ENCODE data around the gene BCL7A.

BCL7A gene

GRCh38 chr12:122057007-122057735, 35.5 kb downstream of the BCL7A start:
- DNase-seq = no peak

- DNase-seq = no peak
These were observed 36.1 kb downstream of the BCL7A start for GRCh38 chr12:122057769-122058168.

- DNase-seq = no peak
These were observed 37.0 kb downstream of the BCL7A start for GRCh38 chr12:122058549-122059149.

GRCh38 chr12:122059203-122059960, 37.7 kb downstream of the BCL7A start:
- DNase-seq = no peak

GRCh38 chr12:122060081-122060501, 38.4 kb downstream of the BCL7A start:
- DNase-seq = no peak

- no peak for DNase-seq
These were observed 39.6 kb downstream of the BCL7A start for GRCh38 chr12:122061253-122061652.

- DNase-seq = no peak
These were observed 41.4 kb downstream of the BCL7A start for GRCh38 chr12:122062832-122063693.

GRCh38 chr12:122063694-122064024, 42.0 kb downstream of the BCL7A start:
- DNase-seq = no peak

GRCh38 chr12:122064025-122064777, 42.5 kb downstream of the BCL7A start:
- DNase-seq = no peak

GRCh38 chr12:122064780-122065588, 43.3 kb downstream of the BCL7A start:
- no peak for DNase-seq

GRCh38 chr12:122067548-122067947, 45.9 kb downstream of the BCL7A start:
- DNase-seq = no peak

GRCh38 chr12:122067966-122068365, 46.3 kb downstream of the BCL7A start:
- DNase-seq = no peak

- no peak for DNase-seq
These were observed 50.6 kb downstream of the BCL7A start for GRCh38 chr12:122072031-122072970.

GRCh38 chr12:122073815-122074214, 52.1 kb downstream of the BCL7A start:
- no peak for DNase-seq

GRCh38 chr12:122076743-122077495, 55.2 kb downstream of the BCL7A start:
- DNase-seq = no peak

- peak; percentile 86 for DNase-seq
These were observed 56.7 kb downstream of the BCL7A start, which contains the start of gene MLXIP for GRCh38 chr12:122078141-122079032. Gene MLXIP (plus strand): TSS chr12:122078756. CDS start chr12:122078854, 98 bp downstream.

GRCh38 chr12:122079033-122079531, 57.4 kb downstream of the BCL7A start:
- no peak for DNase-seq

GRCh38 chr12:122079532-122080081, 57.9 kb downstream of the BCL7A start:
- DNase-seq = no peak
